Heart left ventricle (tissue), 13 donors: ENCODE results near the gene PLCB4.

Experiments
- CTCF ChIP-seq, 12 donors: fragments of 200-600 bp; sonication (generic) in 4 of 12; IDR thresholded peaks; one replicate each; pipeline versions ENCODE4 v1.5.0 to v1.8.0; 2018 to 2022; ENCODE audit warnings: antibody characterized with exemption in 12 of 12, mild to moderate bottlenecking in 5 of 12
- POLR2A ChIP-seq, 2 donors: fragments of 450-650 bp; IDR thresholded peaks; one replicate each; pipeline ENCODE4 v1.6.1; 2017; ENCODE audit warnings: antibody characterized with exemption in 2 of 2, mild to moderate bottlenecking in 2 of 2, moderate library complexity in 2 of 2
- donor health status: ischemic (EF 13 %, LVEDD 7.1; RV severe dilation, severe dysfunction).
- donor health status: DM: no; HTN: yes; CAD: no.
- donor health status: DM: no; HTN: no; CAD: no.
- donor health status: ischemic (EF 25% LVEDD 6.9; RV normal size, moderate dysfunction).
- donor health status: ischemic (EF 25% LVEDD 5.7; RV mildly dilated, moderate dysfunction).
- donor health status: ischemic (EF 35%, LVEDD 5.7; RV mildly dilated, moderate dysfunction).
- donor health status: nonischemic (EF 11% LVEDD 7.7; RV severe dilation, severe dysfunction).
- donor health status: DM: yes; HTN: yes; CAD: no.
- donor health status: PGD.
- donor health status: ischemic (EF 29% LVEDD 5.4; RV normal size, mild dysfunction).
- donor health status: nonischemic (EF 23%, LVEDD 6.1; RV moderate dilation, normal function).

GRCh38 chr20:9270831-9271230 is 201.9 kb downstream of the PLCB4 start:
- TF ChIP-seq CTCF (IDR thresholded peaks at IDR 0.05) (no peak), POLR2A (IDR thresholded peaks at IDR 0.05) (no peak)
